Nephron progenitor cell (in vitro differentiated cells): ENCODE measurements around the gene CLPSL2.

Experiments
- DNase-seq: peaks from one replicate; pipeline ENCODE4 v3.0.0; 2021
- H3K27ac Mint-ChIP-seq: 2 replicates; pipeline ENCODE4 v1.8.0; 2021; ENCODE audit warnings: mild to moderate bottlenecking, moderate library complexity, mixed read lengths
- H3K27me3 Mint-ChIP-seq: 2 replicates; pipeline ENCODE4 v1.8.0; 2021; ENCODE audit warnings: mild to moderate bottlenecking, low read depth, mixed read lengths; ENCODE audit not compliant: poor library complexity
- H3K36me3 Mint-ChIP-seq: 2 replicates; pipeline ENCODE4 v1.8.0; 2021; ENCODE audit warnings: low read depth, mixed read lengths
- H3K4me1 Mint-ChIP-seq: 2 replicates; pipeline ENCODE4 v1.8.0; 2021; ENCODE audit warnings: mixed read lengths
- H3K4me3 Mint-ChIP-seq: 2 replicates; pipeline ENCODE4 v1.8.0; 2021; ENCODE audit warnings: mild to moderate bottlenecking, moderate library complexity, mixed read lengths
- H3K9me3 Mint-ChIP-seq: 2 replicates; pipeline ENCODE4 v1.8.0; 2021; ENCODE audit warnings: mild to moderate bottlenecking, moderate library complexity, mixed read lengths
- TF ChIP-seq, protein P1 (sequence below): fragments of 200-600 bp; sonication (generic); IDR thresholded peaks from 2 replicates; pipeline ENCODE4 v1.5.0; 2021; ENCODE audit warnings: antibody characterized with exemption

The CLPSL2 gene

GRCh38 chr6:35796236-35796635, 19.8 kb downstream of the CLPSL2 start:
- Mint-ChIP-seq H3K4me3 (no peak overlapping the region), H3K36me3 (no peaks in the 10 kb centered on the region), H3K9me3 (no peaks in the 10 kb centered on the region), H3K27ac (no peak overlapping the region), H3K4me1 (peaks cover 12% of the 10 kb centered on the region), H3K27me3 (peaks cover 13% of the 10 kb centered on the region)
- TF ChIP-seq, protein P1, sequence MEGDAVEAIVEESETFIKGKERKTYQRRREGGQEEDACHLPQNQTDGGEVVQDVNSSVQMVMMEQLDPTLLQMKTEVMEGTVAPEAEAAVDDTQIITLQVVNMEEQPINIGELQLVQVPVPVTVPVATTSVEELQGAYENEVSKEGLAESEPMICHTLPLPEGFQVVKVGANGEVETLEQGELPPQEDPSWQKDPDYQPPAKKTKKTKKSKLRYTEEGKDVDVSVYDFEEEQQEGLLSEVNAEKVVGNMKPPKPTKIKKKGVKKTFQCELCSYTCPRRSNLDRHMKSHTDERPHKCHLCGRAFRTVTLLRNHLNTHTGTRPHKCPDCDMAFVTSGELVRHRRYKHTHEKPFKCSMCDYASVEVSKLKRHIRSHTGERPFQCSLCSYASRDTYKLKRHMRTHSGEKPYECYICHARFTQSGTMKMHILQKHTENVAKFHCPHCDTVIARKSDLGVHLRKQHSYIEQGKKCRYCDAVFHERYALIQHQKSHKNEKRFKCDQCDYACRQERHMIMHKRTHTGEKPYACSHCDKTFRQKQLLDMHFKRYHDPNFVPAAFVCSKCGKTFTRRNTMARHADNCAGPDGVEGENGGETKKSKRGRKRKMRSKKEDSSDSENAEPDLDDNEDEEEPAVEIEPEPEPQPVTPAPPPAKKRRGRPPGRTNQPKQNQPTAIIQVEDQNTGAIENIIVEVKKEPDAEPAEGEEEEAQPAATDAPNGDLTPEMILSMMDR = no peak
- DNase-seq = no peak

DNA sequence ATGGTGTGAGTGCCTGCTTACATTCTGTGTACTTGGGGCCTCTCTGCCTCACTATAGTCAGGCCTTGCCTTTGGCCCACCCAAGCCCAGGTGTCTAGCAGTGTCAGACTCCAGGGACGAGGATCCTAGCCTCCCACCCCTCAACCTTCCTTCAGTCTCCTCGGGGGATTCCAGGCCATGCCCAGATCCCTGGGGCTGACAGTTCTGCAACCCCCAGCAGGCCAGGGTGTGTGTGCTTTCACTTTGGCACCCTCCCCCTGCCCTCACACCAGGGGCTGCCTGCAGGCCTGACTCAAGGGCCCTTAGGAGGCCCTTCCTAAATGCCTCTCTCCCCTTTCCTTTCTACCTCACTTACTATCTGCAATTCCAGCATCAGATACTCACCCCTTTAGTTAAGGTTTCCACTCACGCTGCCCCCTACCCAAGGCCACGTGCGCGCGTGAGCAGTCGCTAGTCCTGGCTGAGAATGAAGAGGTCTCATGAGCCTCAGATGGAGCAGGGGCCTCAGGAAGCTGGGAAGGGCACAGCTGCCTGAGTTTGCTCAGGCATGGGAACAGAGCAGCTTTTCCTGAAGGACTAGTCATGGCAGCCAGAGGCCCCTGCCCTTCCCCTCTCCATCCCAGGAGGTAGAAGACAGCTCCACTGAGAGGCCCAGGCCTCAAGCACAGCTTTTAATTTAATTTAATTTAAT, 21.6 kb downstream of the CLPSL2 start:
- H3K4me3 Mint-ChIP-seq = no peak overlapping the region
- peaks cover 12% of the 10 kb centered on the region for H3K4me1 Mint-ChIP-seq
- no peak for DNase-seq
- TF ChIP-seq, protein P1 = no peak
- H3K9me3 Mint-ChIP-seq = no peaks in the 10 kb centered on the region
- peaks cover 13% of the 10 kb centered on the region for H3K27me3 Mint-ChIP-seq
- no peaks in the 10 kb centered on the region for H3K36me3 Mint-ChIP-seq
- H3K27ac Mint-ChIP-seq = peak overlapping the region; percentile 17

DNA sequence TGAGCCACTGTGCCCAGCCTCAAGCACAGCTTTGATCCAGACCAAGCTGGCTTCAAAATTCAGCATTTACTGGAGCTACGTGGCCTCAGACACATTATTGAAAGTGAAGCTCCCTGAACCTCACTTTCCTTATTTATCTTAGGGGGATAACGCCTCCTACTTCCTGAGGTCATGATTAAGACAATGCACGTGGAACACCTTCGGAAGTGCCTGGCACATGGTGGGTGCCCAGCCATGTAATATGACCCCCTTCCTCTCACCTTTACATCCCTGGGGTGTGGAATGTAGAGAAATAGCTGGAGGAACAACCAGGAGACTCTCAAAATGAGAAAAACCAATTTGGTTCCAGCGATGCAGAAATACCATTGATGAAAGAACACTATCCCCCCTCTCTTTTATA, 22.3 kb downstream of the CLPSL2 start:
- no peak overlapping the region for H3K4me3 Mint-ChIP-seq
- TF ChIP-seq, protein P1 = no peak
- H3K9me3 Mint-ChIP-seq = no peaks in the 10 kb centered on the region
- peaks cover 12% of the 10 kb centered on the region for H3K4me1 Mint-ChIP-seq
- DNase-seq = no peak
- H3K27ac Mint-ChIP-seq = no peak overlapping the region
- H3K27me3 Mint-ChIP-seq = peaks cover 13% of the 10 kb centered on the region
- H3K36me3 Mint-ChIP-seq = no peaks in the 10 kb centered on the region

DNA sequence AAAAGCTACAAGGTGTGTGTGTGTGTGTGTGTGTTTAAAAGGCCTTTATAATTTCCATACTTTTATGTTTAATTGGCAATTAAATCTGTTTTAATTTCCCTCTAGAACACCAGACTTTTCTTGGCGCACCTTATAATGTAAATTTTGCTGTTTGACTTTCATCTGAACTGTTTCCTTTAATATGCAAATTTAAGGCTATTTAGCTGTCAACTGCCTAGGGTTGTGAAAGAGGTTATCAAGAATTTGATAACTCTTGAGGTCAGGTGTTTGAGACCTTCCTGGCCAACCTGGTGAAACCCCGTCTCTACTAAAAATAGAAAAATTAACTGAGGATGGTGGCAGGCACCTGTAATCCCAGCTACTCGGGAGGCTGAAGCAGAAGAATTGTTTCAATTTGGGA, 24.8 kb downstream of the CLPSL2 start:
- H3K36me3 Mint-ChIP-seq = no peaks in the 10 kb centered on the region
- no peak overlapping the region for H3K27ac Mint-ChIP-seq
- peaks cover 14% of the 10 kb centered on the region for H3K27me3 Mint-ChIP-seq
- DNase-seq = no peak
- no peak overlapping the region for H3K4me3 Mint-ChIP-seq
- no peaks in the 10 kb centered on the region for H3K9me3 Mint-ChIP-seq
- TF ChIP-seq, protein P1 = no peak
- H3K4me1 Mint-ChIP-seq = peaks cover 12% of the 10 kb centered on the region

GRCh38 chr6:35804996-35805736, 28.8 kb downstream of the CLPSL2 start, which contains the start of gene LHFPL5:
Gene LHFPL5 (plus strand): TSS chr6:35805352. CDS start chr6:35805671, 319 bp downstream.
- Mint-ChIP-seq H3K9me3 (no peaks in the 10 kb centered on the region), H3K4me3 (peak within 1 kb of the TSS; percentile 78), H3K27me3 (peaks cover 23% of the 10 kb centered on the region), H3K36me3 (no peaks in the 10 kb centered on the region), H3K27ac (no peak within 1 kb of the TSS), H3K4me1 (no peaks in the 10 kb centered on the region)
- TF ChIP-seq, protein P1 = no peak
- peak; percentile 93 for DNase-seq
